ENCODE measurements around the gene ASAP3.
"Not testable (repeated sequence)": the region's sequence is repeated elsewhere in the genome, so short reads cannot be mapped to it uniquely, and the experiment has no call there.

The ASAP3 gene

GRCh38 chr1:23384312-23385058 lies 99.5 kb downstream of the ASAP3 start:
- H3K4me3 Mint-ChIP-seq: no peak overlapping the region
- DNase-seq (no peak), ATAC-seq (replicated peaks) (no peak)
- H3K27me3 Mint-ChIP-seq: peaks cover 0 to 10% of the 10 kb centered on the region in 2 donors
- H3K9me3 Mint-ChIP-seq: no peaks in the 10 kb centered on the region
- peaks cover 4 to 6% of the 10 kb centered on the region in 2 donors for H3K4me1 Mint-ChIP-seq
- H3K27ac Mint-ChIP-seq: no peak overlapping the region
- no peaks in the 10 kb centered on the region for H3K36me3 Mint-ChIP-seq

GRCh38 chr1:23383577-23384311 lies 100.2 kb downstream of the ASAP3 start:
- Mint-ChIP-seq H3K4me3 (no peak overlapping the region), H3K36me3 (no peaks in the 10 kb centered on the region), H3K9me3 (no peaks in the 10 kb centered on the region), H3K4me1 (peaks cover 4 to 6% of the 10 kb centered on the region in 2 donors), H3K27me3 (peaks cover 0 to 10% of the 10 kb centered on the region in 2 donors), H3K27ac (no peak overlapping the region)
- DNase-seq (no peak), ATAC-seq (replicated peaks) (no peak)

GRCh38 chr1:23381233-23381885 lies 102.6 kb downstream of the ASAP3 start:
- ATAC-seq (replicated peaks): no peak
- no peaks in the 10 kb centered on the region for H3K27me3 Mint-ChIP-seq
- H3K27ac Mint-ChIP-seq: no peak overlapping the region

DNA sequence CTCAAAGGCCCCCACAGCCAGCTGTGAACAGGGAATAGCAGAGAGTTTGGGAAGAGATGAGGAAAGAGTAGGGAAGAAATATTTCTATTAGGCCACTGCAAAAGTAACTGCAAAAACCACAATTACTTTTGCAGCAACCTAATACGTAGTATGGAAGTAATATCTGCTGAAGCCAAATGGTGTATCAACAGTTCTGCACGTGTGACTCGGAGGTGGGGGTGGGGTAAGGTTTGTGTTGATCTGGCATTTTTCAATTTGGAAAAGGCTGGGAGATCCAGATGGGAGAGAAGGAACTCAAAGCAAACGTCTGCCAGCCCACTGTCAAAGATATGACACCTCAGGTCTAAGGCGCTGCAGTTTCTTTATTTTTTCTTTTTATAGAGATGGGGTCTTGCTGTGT lies 103.3 kb downstream of the ASAP3 start:
- H3K9me3 Mint-ChIP-seq: no peaks in the 10 kb centered on the region
- no peak overlapping the region for H3K27ac Mint-ChIP-seq
- peaks cover 4 to 6% of the 10 kb centered on the region in 2 donors for H3K4me1 Mint-ChIP-seq
- DNase-seq (no peak), ATAC-seq (replicated peaks) (no peak)
- no peaks in the 10 kb centered on the region for H3K36me3 Mint-ChIP-seq
- H3K4me3 Mint-ChIP-seq: no peak overlapping the region
- no peaks in the 10 kb centered on the region for H3K27me3 Mint-ChIP-seq

More at GRCh38 chr1:23381233-23381885, 102.6 kb downstream of the ASAP3 start:
- Mint-ChIP-seq H3K36me3 (no peaks in the 10 kb centered on the region), H3K4me1 (peaks cover 4 to 6% of the 10 kb centered on the region in 2 donors), H3K9me3 (no peaks in the 10 kb centered on the region), H3K4me3 (no peak overlapping the region)
- DNase-seq: no peak

DNA sequence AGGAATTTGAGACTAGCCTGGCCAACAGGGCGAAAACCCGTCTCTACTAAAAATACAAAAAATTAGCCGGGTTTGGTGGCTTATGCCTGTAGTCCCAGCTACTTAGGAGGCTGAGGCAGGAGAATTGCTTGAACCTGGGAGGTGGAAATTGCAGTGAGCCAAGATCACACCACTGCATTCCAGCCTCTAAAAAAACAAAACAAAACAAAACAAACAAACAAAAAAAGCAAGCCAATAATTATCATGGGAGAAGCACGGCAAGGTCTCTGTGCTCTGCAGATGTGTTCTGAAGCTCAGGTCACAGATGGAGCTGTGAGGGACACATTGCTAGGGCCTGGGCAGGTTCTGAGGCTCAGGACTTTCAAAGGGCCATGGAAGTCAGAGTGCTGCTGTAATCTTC lies 103.7 kb downstream of the ASAP3 start:
- H3K4me3 Mint-ChIP-seq; H3K4me1 Mint-ChIP-seq; H3K36me3 Mint-ChIP-seq; DNase-seq; H3K27me3 Mint-ChIP-seq; H3K27ac Mint-ChIP-seq; ATAC-seq (replicated peaks); H3K9me3 Mint-ChIP-seq: not testable (repeated sequence)

Measured in stimulated activated naive B cell treated with anti-CD40 and anti-IgM and Interleukin-4, amounts not matched to agents 10 μg/mL and 1 μg/mL and 100 μg/mL, for 72 hours (primary cell).